SU-DHL-6 (cell line): Measurements from ENCODE around the gene B3GNT3.

Source experiments
- H2AFZ ChIP-seq: fragments of 200-600 bp; sonication (generic); 2 replicates; pipeline ENCODE4 v1.6.1; 2014; ENCODE audit warnings: low read depth, mild to moderate bottlenecking, moderate library complexity, mixed read lengths, antibody characterized with exemption, low read length; ENCODE audit not compliant: severe bottlenecking
- H3F3A ChIP-seq: fragments of 200-600 bp; shearing (Covaris generic); 2 replicates; pipeline ENCODE4 v1.6.0; 2016; ENCODE audit warnings: antibody characterized with exemption, mild to moderate bottlenecking; ENCODE audit not compliant: insufficient read depth
- H3K27ac ChIP-seq: fragments of 200-600 bp; sonication (generic); 2 replicates; pipeline ENCODE4 v1.5.1; 2016; ENCODE audit warnings: low read depth, mild to moderate bottlenecking, low read length, moderate library complexity, mixed read lengths
- H3K27me3 ChIP-seq: fragments of 200-600 bp; sonication (generic), shearing (Covaris generic); 2 replicates; pipeline ENCODE4 v1.6.0; 2014; ENCODE audit warnings: mild to moderate bottlenecking, low read length
- H3K36me3 ChIP-seq: fragments of 200-600 bp; sonication (generic); 2 replicates; pipeline ENCODE4 v1.6.1; 2014; ENCODE audit warnings: mild to moderate bottlenecking, low read length, mixed read lengths
- H3K4me2 ChIP-seq: fragments of 300-600, 200-600 bp; shearing (Covaris generic), sonication (generic); 2 replicates; pipeline ENCODE4 v1.6.0; 2014; ENCODE audit warnings: low read length, low read depth, mild to moderate bottlenecking; ENCODE audit not compliant: poor library complexity, severe bottlenecking
- H3K4me3 ChIP-seq: fragments of 200-600 bp; sonication (generic); 2 replicates; pipeline ENCODE4 v1.5.1; 2014; ENCODE audit warnings: antibody characterized with exemption, low read length, mild to moderate bottlenecking, mixed read lengths; ENCODE audit not compliant: insufficient read depth, poor library complexity, severe bottlenecking
- H3K79me2 ChIP-seq: fragments of 200-600 bp; sonication (generic); 2 replicates; pipeline ENCODE4 v1.6.1; 2014; ENCODE audit warnings: mild to moderate bottlenecking, low read length, moderate library complexity; ENCODE audit not compliant: insufficient read depth
- H3K9ac ChIP-seq: fragments of 200-600 bp; sonication (generic); 2 replicates; pipeline ENCODE4 v1.7.0; 2014; ENCODE audit warnings: mild to moderate bottlenecking, low read length
- H3K9me2 ChIP-seq: fragments of 200-600 bp; sonication (generic); replicated peaks from 2 replicates; pipeline ENCODE4 v1.6.1; 2014; ENCODE audit warnings: low read length; ENCODE audit not compliant: insufficient read depth
- H3K9me3 ChIP-seq: fragments of 200-600 bp; sonication (generic); 2 replicates; pipeline ENCODE4 v1.6.1; 2014; ENCODE audit warnings: low read length, mixed read lengths; ENCODE audit not compliant: insufficient read depth
- H4K20me1 ChIP-seq: fragments of 200-600 bp; sonication (generic); 2 replicates; pipeline ENCODE4 v1.6.1; 2014; ENCODE audit warnings: low read depth, mild to moderate bottlenecking, antibody characterized with exemption, low read length, moderate library complexity, mixed read lengths
- CTCF ChIP-seq: fragments of 200-600 bp; sonication (generic); IDR thresholded peaks from one replicate; pipeline ENCODE4 v1.5.1; 2017; ENCODE audit warnings: antibody characterized with exemption, mild to moderate bottlenecking, low read length, moderate library complexity; ENCODE audit not compliant: insufficient read depth, poor library complexity, severe bottlenecking
- EZH2phosphoT487 ChIP-seq: fragments of 200-600 bp; sonication (generic), shearing (Covaris generic); conservative IDR thresholded peaks from 2 replicates; pipeline ENCODE4 v1.6.1; 2018; ENCODE audit warnings: mild to moderate bottlenecking, antibody characterized with exemption, low read length, moderate library complexity, mixed read lengths

Gene B3GNT3

GRCh38 chr19:17758515-17758914 lies 36.4 kb upstream of the B3GNT3 start:
- H3K9ac ChIP-seq = no peak overlapping the region
- H4K20me1 ChIP-seq = no peaks in the 10 kb centered on the region
- H3K4me3 ChIP-seq = no peak overlapping the region
- no peak overlapping the region for H3K27ac ChIP-seq
- peaks cover 5% of the 10 kb centered on the region; the same call in 1 of the 2 replicates for H3K79me2 ChIP-seq
- no peaks in the 10 kb centered on the region for H3K9me3 ChIP-seq
- TF ChIP-seq CTCF = no peak
- TF ChIP-seq EZH2phosphoT487 = no peak
- H3K27me3 ChIP-seq = no peaks in the 10 kb centered on the region
- H3K4me2 ChIP-seq = no peak overlapping the region
- no peak overlapping the region for H2AFZ ChIP-seq
- peaks cover 10% of the 10 kb centered on the region; the same call in 1 of the 2 replicates for H3F3A ChIP-seq
- no peaks in the 10 kb centered on the region for H3K36me3 ChIP-seq
- H3K9me2 ChIP-seq = no peaks in the 10 kb centered on the region

- H3F3A ChIP-seq = peaks cover 2% of the 10 kb centered on the region; the same call in 1 of the 2 replicates
- H3K79me2 ChIP-seq = no peaks in the 10 kb centered on the region
- no peak overlapping the region for H3K9ac ChIP-seq
- H3K27ac ChIP-seq = no peak overlapping the region
- no peaks in the 10 kb centered on the region for H3K27me3 ChIP-seq
- H2AFZ ChIP-seq = no peak overlapping the region
- no peak overlapping the region for H3K4me2 ChIP-seq
- TF ChIP-seq EZH2phosphoT487 (no peak), CTCF (no peak)
- H4K20me1 ChIP-seq = no peaks in the 10 kb centered on the region
- no peaks in the 10 kb centered on the region for H3K9me2 ChIP-seq
- H3K9me3 ChIP-seq = no peaks in the 10 kb centered on the region
- H3K36me3 ChIP-seq = no peaks in the 10 kb centered on the region
- no peak overlapping the region for H3K4me3 ChIP-seq
Measured at GRCh38 chr19:17761148-17761547, 33.8 kb upstream of the B3GNT3 start.

- Histone ChIP-seq H3K36me3 (peaks cover 3% of the 10 kb centered on the region; the same call in 1 of the 2 replicates), H3K27me3 (no peaks in the 10 kb centered on the region), H3K9me2 (no peaks in the 10 kb centered on the region), H3K27ac (no peak overlapping the region), H2AFZ (no peak overlapping the region), H3K9ac (no peak overlapping the region), H3K4me3 (no peak overlapping the region), H4K20me1 (no peaks in the 10 kb centered on the region), H3F3A (no peaks in the 10 kb centered on the region), H3K79me2 (no peaks in the 10 kb centered on the region), H3K9me3 (no peaks in the 10 kb centered on the region), H3K4me2 (no peak overlapping the region)
- TF ChIP-seq CTCF (no peak), EZH2phosphoT487 (no peak)
Measured at GRCh38 chr19:17762505-17763229, 32.3 kb upstream of the B3GNT3 start.
